ENCODE data around the gene DIO3. TPM values are rescaled to one million over a fixed set of nuclear protein-coding genes. Genes with fewer than 3 reads are reported as not detected.

DIO3 gene
- total RNA-seq, 1 experiment from 2014 or later = 0.26 TPM

GRCh38 chr14:101551729-101552595, 9.3 kb upstream of the DIO3 start:
- H3K9me2 ChIP-seq (ENCODE audit: insufficient read depth) = no peaks in the 10 kb centered on the region
- no peaks in the 10 kb centered on the region for H3K36me3 ChIP-seq (ENCODE audit: low read depth)
- peaks cover 18% of the 10 kb centered on the region; the same call in 1 of the 2 replicates for H3F3A ChIP-seq (ENCODE audit: insufficient read depth, low read depth)
- peaks cover 33% of the 10 kb centered on the region for H3K4me1 ChIP-seq (replicated peaks; ENCODE audit: insufficient read depth)
- no peaks in the 10 kb centered on the region for H3K9me3 ChIP-seq (ENCODE audit: insufficient read depth, low read depth)
- ChIA-PET POLR2A (ENCODE audit: unreplicated experiment) (no interaction called here), CTCF (no interaction called here)
- no peak for DNase-seq
- no TSS peak for BruUV-seq (replicated peaks)
- H3K79me2 ChIP-seq (ENCODE audit: low read depth) = no peaks in the 10 kb centered on the region
- H2AFZ ChIP-seq = no peak overlapping the region
- peak overlapping the region; percentile 25 for H3K27ac ChIP-seq
- peak overlapping the region; percentile 37 for H3K4me2 ChIP-seq
- H3K27me3 ChIP-seq (ENCODE audit: insufficient read depth, low read depth) = no peaks in the 10 kb centered on the region
- no peak for TF ChIP-seq CTCF (conservative IDR thresholded peaks at IDR 0.05)
- no peak for TF ChIP-seq EZH2 (IDR thresholded peaks at IDR 0.05; ENCODE audit: low read depth)
- intact Hi-C loops (cut with micrococcal nuclease; ENCODE audit: unreplicated experiment) = loop anchor here (1.0 to 10.0 kb wide), 3 partner anchors 71 to 813 kb away; partner anchors contain the start of genes CINP and TECPR2
- H3K4me3 ChIP-seq = no peak overlapping the region
- no peaks in the 10 kb centered on the region for H4K20me1 ChIP-seq (ENCODE audit: insufficient read depth)

- BruUV-seq (replicated peaks) = no TSS peak
- CTCF ChIA-PET = no interaction called here
Measured at GRCh38 chr14:101552786-101553231, 8.5 kb upstream of the DIO3 start.

GRCh38 chr14:101553393-101553792, 7.9 kb upstream of the DIO3 start:
- H3K27ac ChIP-seq = peak overlapping the region; percentile 25; the same call in 1 of the 2 replicates
- CTCF ChIA-PET = no interaction called here
- H2AFZ ChIP-seq = no peak overlapping the region
- H3K36me3 ChIP-seq (ENCODE audit: low read depth) = no peaks in the 10 kb centered on the region
- peak overlapping the region; percentile 37 for H3K4me2 ChIP-seq
- intact Hi-C loops (cut with micrococcal nuclease; ENCODE audit: unreplicated experiment) = loop anchor here (2.0 to 10.0 kb wide), 2 partner anchors 77 to 811 kb away; partner anchors contain the start of genes CINP and TECPR2
- BruUV-seq (replicated peaks) = no TSS peak
- no peak for DNase-seq
- H3K4me3 ChIP-seq = no peak overlapping the region
- TF ChIP-seq EZH2 (IDR thresholded peaks at IDR 0.05; ENCODE audit: low read depth) (no peak), CTCF (conservative IDR thresholded peaks at IDR 0.05) (no peak)
- no peaks in the 10 kb centered on the region for H3K9me2 ChIP-seq (ENCODE audit: insufficient read depth)
- H3K9me3 ChIP-seq (ENCODE audit: insufficient read depth, low read depth) = no peaks in the 10 kb centered on the region
- H3K27me3 ChIP-seq (ENCODE audit: insufficient read depth, low read depth) = no peaks in the 10 kb centered on the region
- H4K20me1 ChIP-seq (ENCODE audit: insufficient read depth) = no peaks in the 10 kb centered on the region
- H3K4me1 ChIP-seq (replicated peaks; ENCODE audit: insufficient read depth) = peaks cover 33% of the 10 kb centered on the region
- H3F3A ChIP-seq (ENCODE audit: insufficient read depth, low read depth) = peaks cover 19% of the 10 kb centered on the region; the same call in 1 of the 2 replicates
- no peaks in the 10 kb centered on the region for H3K79me2 ChIP-seq (ENCODE audit: low read depth)
- POLR2A ChIA-PET (ENCODE audit: unreplicated experiment) = no interaction called here

More at GRCh38 chr14:101552786-101553231, 8.5 kb upstream of the DIO3 start:
- H3K36me3 ChIP-seq (ENCODE audit: low read depth) = no peaks in the 10 kb centered on the region
- H4K20me1 ChIP-seq (ENCODE audit: insufficient read depth) = no peaks in the 10 kb centered on the region
- no peak overlapping the region for H2AFZ ChIP-seq
- H3F3A ChIP-seq (ENCODE audit: insufficient read depth, low read depth) = peaks cover 18% of the 10 kb centered on the region; the same call in 1 of the 2 replicates
- no peaks in the 10 kb centered on the region for H3K9me2 ChIP-seq (ENCODE audit: insufficient read depth)
- H3K27ac ChIP-seq = peak overlapping the region; percentile 25
- no peak overlapping the region for H3K4me3 ChIP-seq
- peak overlapping the region; percentile 37 for H3K4me2 ChIP-seq
- no peaks in the 10 kb centered on the region for H3K27me3 ChIP-seq (ENCODE audit: insufficient read depth, low read depth)
- DNase-seq = peak; percentile 88 to 97
- intact Hi-C loops (cut with micrococcal nuclease; ENCODE audit: unreplicated experiment) = loop anchor here (1.0 to 10.0 kb wide), 3 partner anchors 72 to 812 kb away; partner anchors contain the start of genes CINP and TECPR2
- peaks cover 33% of the 10 kb centered on the region for H3K4me1 ChIP-seq (replicated peaks; ENCODE audit: insufficient read depth)
- TF ChIP-seq CTCF (conservative IDR thresholded peaks at IDR 0.05) = no peak
- no peak for TF ChIP-seq EZH2 (IDR thresholded peaks at IDR 0.05; ENCODE audit: low read depth)
- H3K79me2 ChIP-seq (ENCODE audit: low read depth) = no peaks in the 10 kb centered on the region
- H3K9me3 ChIP-seq (ENCODE audit: insufficient read depth, low read depth) = no peaks in the 10 kb centered on the region
- POLR2A ChIA-PET (ENCODE audit: unreplicated experiment) = interaction anchor here (0.6 kb wide), 1 partner anchor 74 kb away, joined by 4 read pairs; no protein-coding TSS in a partner anchor
